PC-9 (cell line): ENCODE measurements around the gene ADARB2.

Source experiments
- CTCF ChIP-seq: fragments of 200-600 bp; sonication (generic); conservative IDR thresholded peaks from 2 replicates; pipeline ENCODE4 v1.6.1; 2017; ENCODE audit warnings: mixed run types, antibody characterized with exemption, mild to moderate bottlenecking, moderate library complexity
- EZH2 ChIP-seq: fragments of 200-600 bp; sonication (generic); IDR thresholded peaks from 2 replicates; pipeline ENCODE4 v1.8.0; 2017; ENCODE audit warnings: antibody characterized with exemption, low read depth

DNA sequence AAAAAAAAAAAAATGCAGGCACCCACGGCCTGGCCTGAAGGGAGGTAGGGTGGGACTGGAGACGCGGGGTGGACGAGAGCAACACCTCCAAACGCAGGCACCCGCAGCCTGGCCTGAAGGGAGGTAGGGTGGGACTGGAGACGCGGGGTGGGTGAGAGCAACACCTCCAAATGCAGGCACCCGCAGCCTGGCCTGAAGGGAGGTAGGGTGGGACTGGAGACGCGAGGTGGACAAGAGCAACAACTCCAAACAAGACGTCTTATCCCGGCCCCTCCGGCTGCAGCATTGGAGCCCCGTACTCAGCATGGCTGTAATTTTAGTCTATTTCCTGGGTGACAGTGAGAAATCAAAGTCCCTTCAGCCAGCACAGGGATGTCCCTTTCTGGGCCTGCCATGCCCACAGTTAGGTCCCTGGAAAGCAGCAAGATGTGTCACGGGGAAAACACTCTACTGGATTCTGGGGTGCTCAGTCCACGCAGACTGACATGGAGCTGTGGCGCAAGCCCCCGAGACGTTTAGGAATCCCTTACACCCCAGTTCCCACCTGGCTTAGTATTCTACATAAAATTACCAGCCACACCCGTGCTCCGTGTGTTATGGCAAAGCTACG, 561.3 kb downstream of the ADARB2 start:
- TF ChIP-seq CTCF: no peak
- TF ChIP-seq EZH2: no peak
